Activated CD8-positive, alpha-beta memory T cell treated with anti-CD3 and anti-CD28 coated beads for 48 hours (primary cell): ENCODE measurements around the gene SLC25A22.

Experiments used
- DNase-seq, 3 experiments: peaks; one replicate each; pipeline ENCODE4 v3.0.0-alpha.2; 2020; ENCODE audit warnings: low read depth in 2 of 3, low spot score in 2 of 3

The SLC25A22 gene

GRCh38 chr11:804599-804964 lies 6.5 kb upstream of the SLC25A22 start:
- no peak for DNase-seq

DNA sequence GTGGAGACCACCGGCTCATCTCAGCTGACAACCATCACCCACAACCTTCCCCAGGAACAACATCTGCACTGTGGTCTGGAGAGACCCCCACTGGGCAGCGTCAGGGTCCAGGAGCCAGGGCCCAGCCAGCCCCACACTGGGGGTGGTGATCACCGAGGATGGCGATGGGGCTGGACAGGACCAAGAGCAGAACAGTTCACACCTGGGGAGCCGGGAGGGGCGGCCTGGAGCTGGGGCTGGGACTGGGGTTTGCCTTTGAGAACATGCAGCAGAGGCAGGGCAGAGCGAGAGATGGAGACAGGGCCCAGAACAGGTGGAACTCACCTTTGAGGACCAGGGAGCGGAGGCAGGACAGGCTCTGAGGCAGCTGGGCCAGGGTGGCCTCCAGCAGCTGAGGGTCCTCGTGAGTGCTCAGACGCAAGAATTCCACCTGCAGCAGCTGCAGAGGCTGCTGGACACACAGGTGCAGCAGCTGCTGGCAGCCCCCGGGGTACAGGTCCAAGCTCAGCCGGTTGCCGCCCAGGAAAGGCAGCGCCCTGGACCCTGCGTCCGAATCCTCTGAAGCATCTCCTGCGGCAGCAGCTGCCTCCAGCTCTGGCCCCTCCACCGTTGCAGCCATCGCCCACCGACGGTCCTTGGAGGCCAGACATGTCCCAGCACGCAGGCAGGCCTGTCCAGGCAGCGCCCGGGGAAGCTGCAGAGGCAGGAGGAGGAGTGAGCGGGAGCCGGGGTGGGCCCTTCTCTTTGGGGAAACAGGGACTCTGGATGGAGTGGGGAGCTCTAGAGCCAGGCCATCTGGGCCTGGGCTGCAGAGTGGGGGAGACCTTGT lies 5.9 kb upstream of the SLC25A22 start:
- no peak for DNase-seq

DNA sequence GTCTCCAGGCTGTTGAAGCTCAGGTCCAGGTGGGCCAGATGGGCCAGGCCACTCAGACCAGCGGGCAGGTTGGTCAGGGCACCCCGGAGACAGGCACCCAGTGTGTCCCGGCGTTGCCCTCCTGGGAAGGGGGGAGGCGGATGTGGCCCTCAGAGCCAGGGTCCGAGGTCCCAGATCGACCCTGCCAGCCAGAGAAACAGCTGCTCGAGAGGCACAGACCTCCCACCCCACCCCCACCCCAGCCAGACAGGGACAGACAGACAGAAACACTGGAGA lies 5.3 kb upstream of the SLC25A22 start:
- no peak for DNase-seq

DNA sequence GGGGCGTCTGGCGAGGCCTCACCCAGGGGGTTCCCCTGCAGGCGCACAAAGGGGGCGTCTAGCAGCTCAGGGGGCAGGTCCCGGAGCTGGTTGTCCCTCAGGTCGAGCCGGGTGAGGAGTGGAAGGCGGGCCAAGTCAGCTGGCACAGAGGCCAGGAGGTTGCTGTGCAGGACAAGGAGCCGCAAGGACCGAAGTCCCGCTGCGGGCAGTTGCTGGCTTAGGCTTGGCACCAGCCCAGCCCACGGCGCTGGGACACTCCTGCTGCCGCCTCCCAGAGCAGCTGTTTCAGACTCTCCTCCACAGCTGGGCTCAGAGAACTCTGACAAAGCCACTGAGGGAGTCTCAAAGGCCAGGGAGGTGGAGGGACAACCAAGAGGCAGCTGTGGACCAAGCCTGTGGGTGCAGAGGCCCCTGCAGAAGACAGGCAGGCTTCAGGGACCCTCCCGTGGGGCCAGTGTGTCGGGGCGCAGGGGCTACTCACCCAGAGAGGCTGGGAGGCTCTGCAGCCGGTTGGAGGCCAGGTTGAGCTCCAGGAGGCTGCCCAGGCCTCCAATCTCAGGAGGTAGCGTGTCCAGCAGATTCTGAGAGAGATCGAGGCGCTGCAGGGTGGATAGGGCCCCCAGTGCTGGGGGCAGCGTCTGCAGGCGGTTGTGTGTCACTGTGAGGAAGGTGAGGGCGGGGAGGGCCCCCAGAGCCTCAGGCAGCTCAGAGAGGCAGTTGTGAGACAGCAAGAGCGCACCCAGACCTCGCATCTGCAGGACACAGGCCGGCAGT lies 4.8 kb upstream of the SLC25A22 start:
- no peak for DNase-seq

DNA sequence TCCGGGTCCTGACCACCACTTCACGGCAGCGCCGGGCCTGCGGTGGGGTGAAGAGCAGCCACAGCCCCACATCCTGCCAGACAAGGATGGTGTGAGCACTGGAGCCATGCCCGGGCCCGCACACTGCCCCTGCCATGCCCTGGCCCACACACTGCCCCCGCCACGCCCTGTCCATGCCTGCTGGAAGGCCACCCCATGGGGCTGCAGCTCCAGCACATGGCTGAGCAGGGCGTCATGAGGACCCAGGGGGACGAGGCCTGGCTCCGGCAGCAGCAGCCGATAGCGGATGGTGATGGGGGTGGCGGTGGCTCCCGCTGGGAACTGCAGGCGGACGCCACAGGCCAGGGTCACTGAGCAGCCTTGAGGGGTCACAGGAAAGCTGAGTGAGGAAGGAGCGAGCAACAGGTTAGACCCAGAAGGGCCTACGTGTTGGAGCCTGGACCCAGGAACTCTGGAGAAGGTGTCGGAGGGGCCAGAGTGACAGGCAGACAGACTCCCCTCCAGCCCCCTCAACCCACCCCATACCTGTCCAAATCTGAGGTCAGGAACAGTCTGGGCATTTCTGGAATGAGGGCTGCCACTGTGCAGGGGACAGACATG lies 4.0 kb upstream of the SLC25A22 start:
- DNase-seq: no peak

- no peak for DNase-seq
These were observed 3.2 kb upstream of the SLC25A22 start for GRCh38 chr11:801097-801780.

DNA sequence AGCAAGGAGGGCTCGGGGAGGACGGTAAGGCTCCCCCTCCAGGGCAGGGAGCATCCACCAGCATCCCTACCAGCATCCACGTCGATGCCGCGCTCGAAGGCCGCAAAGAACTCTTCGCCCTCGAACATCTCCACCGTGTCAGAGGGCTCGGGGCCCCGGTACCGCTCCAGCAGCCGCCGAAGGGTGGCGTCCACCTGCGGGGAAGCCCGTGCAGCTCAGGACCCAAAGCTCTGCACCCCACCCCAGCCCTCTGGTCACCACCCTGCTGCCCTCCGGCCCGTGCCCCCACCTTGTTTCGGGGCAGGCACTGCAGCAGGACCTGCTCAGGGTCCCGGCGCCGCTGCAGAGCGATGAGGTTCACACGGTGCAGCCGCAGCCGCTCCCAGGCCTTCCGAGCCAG lies 2.4 kb upstream of the SLC25A22 start:
- DNase-seq: no peak

DNA sequence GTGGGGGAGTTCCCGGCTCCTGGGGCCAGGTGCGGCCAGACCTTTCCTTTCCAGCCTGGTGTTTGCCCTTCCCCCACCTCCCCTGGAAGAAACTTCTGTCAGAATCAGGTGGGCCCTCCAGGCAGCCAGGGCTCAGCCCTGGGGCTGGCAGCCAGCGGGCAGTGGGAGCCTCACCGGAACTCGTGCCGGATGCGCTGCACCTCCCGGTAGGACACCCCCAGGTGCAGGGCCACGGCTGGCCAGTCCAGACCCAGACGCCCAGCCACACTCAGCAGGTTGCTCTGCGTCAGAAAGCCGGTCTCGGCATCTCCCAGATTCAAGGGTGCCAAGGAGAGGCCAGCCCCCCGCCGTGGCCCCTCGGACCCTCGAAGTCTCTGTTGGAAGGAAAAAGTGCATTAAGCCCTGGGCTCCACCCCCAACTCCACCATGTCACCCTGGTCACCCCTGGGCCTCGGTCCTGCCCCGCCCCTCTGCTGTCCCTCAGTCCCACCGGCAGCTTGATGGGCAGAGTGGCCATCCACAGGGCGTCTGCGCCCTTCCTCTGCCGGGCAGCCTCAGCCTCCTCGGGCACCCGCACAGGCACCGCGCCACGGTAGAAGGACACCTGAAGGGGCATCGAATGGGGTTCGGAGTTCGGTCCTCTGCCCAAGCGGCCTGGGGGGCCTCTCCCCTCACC lies 1.7 kb upstream of the SLC25A22 start:
- no peak for DNase-seq

GRCh38 chr11:797296-798092 lies 587 bp downstream of the SLC25A22 start:
- peak in 2 of 3 experiments; percentile 68 for DNase-seq

DNA sequence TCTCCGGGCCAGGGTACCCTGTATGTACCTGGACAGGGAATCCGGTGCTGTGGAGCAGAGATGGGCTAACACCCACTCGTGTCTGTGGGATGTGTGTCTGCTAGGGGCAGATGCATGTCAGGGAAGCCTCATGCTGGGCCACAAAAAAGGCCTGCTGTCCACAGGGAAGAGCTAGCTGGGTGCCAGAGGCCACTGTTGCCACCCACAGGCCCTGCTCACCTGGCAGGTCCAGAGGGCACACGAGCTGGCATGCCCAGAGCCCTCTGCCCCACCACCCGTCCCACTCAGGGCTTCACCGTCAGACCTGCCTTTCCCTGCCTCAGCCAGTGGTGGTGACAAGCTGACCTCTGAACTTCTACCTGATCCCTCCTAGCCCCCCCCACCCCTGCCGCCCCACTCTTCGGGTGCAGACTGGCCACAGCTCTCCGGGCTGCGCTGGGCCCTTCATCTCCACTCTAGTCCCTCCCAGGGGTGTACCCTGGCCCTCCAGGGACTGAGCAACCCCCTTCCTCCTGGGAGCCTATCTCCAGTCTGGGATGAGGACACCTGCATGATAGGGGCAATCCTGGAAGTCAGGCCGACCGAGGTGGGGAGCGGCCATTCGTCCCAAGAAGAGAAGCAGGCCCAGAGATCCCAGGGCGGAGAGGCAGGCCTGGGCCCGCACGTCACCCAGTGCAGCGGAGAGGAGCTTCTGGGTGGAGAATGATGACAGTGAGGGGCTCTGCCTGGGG lies 1.4 kb downstream of the SLC25A22 start:
- no peak for DNase-seq

DNA sequence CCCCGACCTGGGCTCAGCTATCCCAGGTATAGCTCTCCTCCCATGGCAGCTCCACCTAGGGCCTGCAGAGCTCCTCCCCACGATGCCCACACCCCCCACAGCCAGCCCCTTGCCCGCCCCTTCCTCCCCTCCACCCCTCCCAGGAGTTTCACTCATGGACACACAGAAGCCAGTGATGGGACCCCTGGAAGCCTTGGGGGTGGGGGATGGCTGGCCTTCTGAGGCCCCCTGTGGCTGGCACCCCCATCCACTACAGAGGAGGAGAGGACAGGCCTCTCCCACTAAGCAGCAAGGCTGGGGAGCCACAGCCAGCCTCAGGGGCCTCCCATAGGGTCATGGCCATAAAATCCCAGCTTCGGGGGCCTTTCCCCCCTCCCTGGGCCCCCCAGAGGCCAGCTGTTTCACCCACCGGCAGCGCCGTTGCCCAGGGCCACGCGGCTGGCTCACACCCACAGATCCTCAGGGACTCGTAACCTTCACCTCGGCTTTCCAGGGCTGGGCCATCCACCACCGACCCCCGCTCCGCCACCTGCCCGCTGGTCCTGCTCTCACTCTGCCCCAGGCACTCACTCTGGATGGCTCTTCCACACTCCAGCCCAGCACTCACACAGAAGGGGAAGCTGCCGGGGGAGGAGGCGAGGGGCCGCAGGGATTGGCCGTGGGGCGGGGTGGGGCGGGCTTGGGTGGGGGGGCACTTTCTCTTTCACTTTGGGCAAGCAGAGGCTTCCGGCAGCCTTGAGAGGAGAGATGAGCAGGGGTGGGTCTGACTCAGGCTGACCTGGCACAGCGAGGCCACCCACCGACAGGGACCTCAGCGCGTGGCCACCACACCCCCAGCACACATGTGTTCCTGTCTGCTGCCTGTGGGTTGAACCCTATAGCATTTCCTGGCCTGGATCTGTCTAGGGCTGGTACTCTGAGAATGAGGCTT lies 2.2 kb downstream of the SLC25A22 start:
- peak in 2 of 3 experiments; percentile 61 to 73 for DNase-seq

GRCh38 chr11:794766-795633 lies 3.1 kb downstream of the SLC25A22 start:
- no peak for DNase-seq

DNA sequence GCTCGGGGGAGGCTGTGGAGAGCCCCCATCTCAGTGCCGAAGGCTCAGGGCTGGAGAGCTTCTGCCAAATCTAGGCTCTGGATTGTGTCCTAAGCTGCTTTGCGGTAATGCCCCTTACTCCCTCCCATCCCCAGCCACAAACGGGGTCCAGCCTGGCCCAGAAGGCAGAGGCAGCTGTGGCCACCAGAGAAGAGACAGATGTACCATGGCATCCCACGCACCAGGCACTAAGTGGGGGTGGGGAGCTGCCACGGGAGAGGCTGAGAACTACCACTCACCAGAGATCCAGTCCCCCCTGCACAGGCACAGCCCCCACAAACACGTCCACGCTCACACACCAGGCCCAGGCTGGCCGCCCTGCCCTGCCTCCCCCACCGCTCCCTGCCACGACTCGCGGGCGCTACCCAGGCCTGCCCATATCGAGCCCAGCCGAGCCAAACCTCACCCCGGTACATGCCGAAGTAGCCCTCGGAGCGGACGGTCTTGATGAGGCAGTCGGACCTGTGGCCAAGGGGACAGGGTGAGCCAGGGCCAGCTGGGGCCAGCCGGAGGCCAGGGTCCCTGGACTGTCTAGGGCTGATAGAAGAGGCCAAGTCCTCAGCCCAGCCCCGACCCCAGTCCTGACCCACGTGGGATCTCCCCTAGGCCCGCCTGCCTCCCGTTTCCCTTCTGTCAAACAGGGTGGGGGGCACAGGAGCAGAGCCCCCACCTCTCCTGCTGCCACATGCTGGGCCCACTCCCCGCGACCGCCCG lies 3.9 kb downstream of the SLC25A22 start:
- DNase-seq: no peak

- DNase-seq: no peak
These were observed 4.5 kb downstream of the SLC25A22 start for GRCh38 chr11:793556-793955.

- no peak for DNase-seq
These were observed 5.2 kb downstream of the SLC25A22 start for GRCh38 chr11:792873-793272.

GRCh38 chr11:792535-792821 lies 5.6 kb downstream of the SLC25A22 start:
- DNase-seq: no peak
